ENCODE measurements around the gene ATRNL1.

Gene ATRNL1

DNA sequence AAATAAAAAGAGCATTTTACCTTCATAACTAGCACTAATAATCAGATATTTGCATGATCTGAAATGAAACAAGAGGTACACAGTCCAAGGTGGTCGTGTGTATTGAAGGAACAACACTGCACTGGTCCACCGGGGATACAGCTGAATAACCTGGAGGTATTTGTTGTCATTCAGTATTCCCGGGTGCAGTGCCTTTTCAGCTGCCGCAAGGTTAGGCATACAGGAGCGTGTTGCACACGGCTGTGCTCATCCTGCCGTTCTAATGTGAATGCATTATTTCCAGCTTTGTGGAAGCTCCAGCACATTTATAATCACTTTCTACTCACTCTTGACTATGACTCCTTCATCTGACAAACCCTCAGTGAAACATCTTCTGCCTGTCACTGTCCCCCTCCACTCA is 802.0 kb downstream of the ATRNL1 start:
- H3K27ac ChIP-seq (ENCODE audit: low read depth, low read length) = no peak overlapping the region
- no peak overlapping the region for H3K23ac ChIP-seq (ENCODE audit: low read length)
- no peak overlapping the region for H3K56ac ChIP-seq (ENCODE audit: low read length)
- DNase-seq = no peak
- H3K4me3 ChIP-seq (ENCODE audit: low read length) = no peak overlapping the region
- H3K4ac ChIP-seq (ENCODE audit: low read depth, low read length) = no peak overlapping the region
- H3K79me2 ChIP-seq (ENCODE audit: control insufficient read depth, insufficient read depth, low read length) = no peaks in the 10 kb centered on the region
- H2BK15ac ChIP-seq (replicated peaks; ENCODE audit: low read depth) = no peak overlapping the region
- H3K4me2 ChIP-seq (ENCODE audit: low read length) = no peak overlapping the region
- H4K8ac ChIP-seq (ENCODE audit: low read depth, low read length) = no peak overlapping the region
- H4K5ac ChIP-seq (ENCODE audit: low read length) = no peak overlapping the region
- no peaks in the 10 kb centered on the region for H3K27me3 ChIP-seq (ENCODE audit: insufficient read depth, low read length, poor library complexity)
- H2AK5ac ChIP-seq (ENCODE audit: low read length) = no peak overlapping the region
- H3K36me3 ChIP-seq (ENCODE audit: control insufficient read depth, insufficient read depth, low read length) = no peaks in the 10 kb centered on the region
- H3K4me1 ChIP-seq (ENCODE audit: control insufficient read depth, low read depth, low read length) = no peaks in the 10 kb centered on the region
- no peak overlapping the region for H3K9ac ChIP-seq (ENCODE audit: low read length)
- H3K79me1 ChIP-seq (ENCODE audit: low read length) = no peaks in the 10 kb centered on the region
- H2BK120ac ChIP-seq (ENCODE audit: low read depth, low read length) = no peak overlapping the region
- no peak overlapping the region for H2BK5ac ChIP-seq (ENCODE audit: low read length)
- no peak overlapping the region for H3K18ac ChIP-seq (ENCODE audit: low read length)
- no CpG with 5 or more reads among the region's 7 CpGs for WGBS (ENCODE audit: extremely low coverage, insufficient coverage, low lambda C conversion rate)

DNA sequence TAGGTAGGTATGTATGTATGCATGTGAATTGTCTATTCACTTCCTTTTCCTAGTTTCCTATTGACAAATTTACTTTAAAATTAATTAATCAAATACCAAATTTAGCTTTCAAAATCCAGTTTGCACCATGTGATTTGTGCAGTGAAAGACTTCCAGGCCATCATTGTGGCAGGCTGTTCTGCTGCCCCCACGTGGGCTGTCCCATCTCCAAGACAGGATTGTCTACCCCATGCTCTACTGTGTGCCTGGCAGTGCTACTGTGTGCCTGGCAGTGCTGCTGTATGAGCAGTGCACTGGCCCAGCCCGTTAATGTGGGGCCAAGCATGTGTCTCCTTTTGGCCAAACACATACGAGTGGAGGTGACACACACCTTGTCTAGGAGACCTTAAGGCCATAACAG is 805.1 kb downstream of the ATRNL1 start:
- DNase-seq = no peak
- Histone ChIP-seq H3K4me2 (ENCODE audit: low read length) (no peak overlapping the region), H3K56ac (ENCODE audit: low read length) (no peak overlapping the region), H3K4ac (ENCODE audit: low read depth, low read length) (no peak overlapping the region), H3K36me3 (ENCODE audit: control insufficient read depth, insufficient read depth, low read length) (no peaks in the 10 kb centered on the region), H3K4me1 (ENCODE audit: control insufficient read depth, low read depth, low read length) (no peaks in the 10 kb centered on the region), H3K4me3 (ENCODE audit: low read length) (no peak overlapping the region), H3K9ac (ENCODE audit: low read length) (no peak overlapping the region), H2BK15ac (replicated peaks; ENCODE audit: low read depth) (no peak overlapping the region), H3K79me1 (ENCODE audit: low read length) (no peaks in the 10 kb centered on the region), H2BK5ac (ENCODE audit: low read length) (no peak overlapping the region), H3K27me3 (ENCODE audit: insufficient read depth, low read length, poor library complexity) (no peaks in the 10 kb centered on the region), H3K27ac (ENCODE audit: low read depth, low read length) (no peak overlapping the region), H3K79me2 (ENCODE audit: control insufficient read depth, insufficient read depth, low read length) (no peaks in the 10 kb centered on the region), H3K18ac (ENCODE audit: low read length) (no peak overlapping the region), H4K5ac (ENCODE audit: low read length) (no peak overlapping the region), H2BK120ac (ENCODE audit: low read depth, low read length) (no peak overlapping the region), H3K23ac (ENCODE audit: low read length) (peak overlapping the region; percentile 52), H4K8ac (ENCODE audit: low read depth, low read length) (no peak overlapping the region), H2AK5ac (ENCODE audit: low read length) (no peak overlapping the region)
- WGBS (ENCODE audit: extremely low coverage, insufficient coverage, low lambda C conversion rate) = no CpG with 5 or more reads among the region's 3 CpGs

GRCh38 chr10:115902596-115902995 is 809.4 kb downstream of the ATRNL1 start:
- WGBS (ENCODE audit: extremely low coverage, insufficient coverage, low lambda C conversion rate) = no CpG with 5 or more reads among the region's 5 CpGs
- no peak overlapping the region for H3K4me2 ChIP-seq (ENCODE audit: low read length)
- H4K8ac ChIP-seq (ENCODE audit: low read depth, low read length) = no peak overlapping the region
- no peak overlapping the region for H3K4ac ChIP-seq (ENCODE audit: low read depth, low read length)
- H2BK5ac ChIP-seq (ENCODE audit: low read length) = no peak overlapping the region
- no peak overlapping the region for H3K27ac ChIP-seq (ENCODE audit: low read depth, low read length)
- H3K4me1 ChIP-seq (ENCODE audit: control insufficient read depth, low read depth, low read length) = no peaks in the 10 kb centered on the region
- peak overlapping the region; percentile 27 for H2BK15ac ChIP-seq (replicated peaks; ENCODE audit: low read depth)
- no peak overlapping the region for H3K18ac ChIP-seq (ENCODE audit: low read length)
- DNase-seq = no peak
- no peak overlapping the region for H2BK120ac ChIP-seq (ENCODE audit: low read depth, low read length)
- no peaks in the 10 kb centered on the region for H3K36me3 ChIP-seq (ENCODE audit: control insufficient read depth, insufficient read depth, low read length)
- H3K4me3 ChIP-seq (ENCODE audit: low read length) = no peak overlapping the region
- no peak overlapping the region for H3K9ac ChIP-seq (ENCODE audit: low read length)
- no peak overlapping the region for H4K5ac ChIP-seq (ENCODE audit: low read length)
- no peak overlapping the region for H3K23ac ChIP-seq (ENCODE audit: low read length)
- no peak overlapping the region for H2AK5ac ChIP-seq (ENCODE audit: low read length)
- H3K56ac ChIP-seq (ENCODE audit: low read length) = no peak overlapping the region
- H3K79me2 ChIP-seq (ENCODE audit: control insufficient read depth, insufficient read depth, low read length) = no peaks in the 10 kb centered on the region
- no peaks in the 10 kb centered on the region for H3K27me3 ChIP-seq (ENCODE audit: insufficient read depth, low read length, poor library complexity)
- no peaks in the 10 kb centered on the region for H3K79me1 ChIP-seq (ENCODE audit: low read length)

- DNase-seq = no peak
- Histone ChIP-seq H3K18ac (ENCODE audit: low read length) (no peak overlapping the region), H3K79me2 (ENCODE audit: control insufficient read depth, insufficient read depth, low read length) (no peaks in the 10 kb centered on the region), H4K8ac (ENCODE audit: low read depth, low read length) (no peak overlapping the region), H3K4me1 (ENCODE audit: control insufficient read depth, low read depth, low read length) (no peaks in the 10 kb centered on the region), H3K27me3 (ENCODE audit: insufficient read depth, low read length, poor library complexity) (no peaks in the 10 kb centered on the region), H3K23ac (ENCODE audit: low read length) (no peak overlapping the region), H4K5ac (ENCODE audit: low read length) (no peak overlapping the region), H2BK120ac (ENCODE audit: low read depth, low read length) (no peak overlapping the region), H3K79me1 (ENCODE audit: low read length) (no peaks in the 10 kb centered on the region), H3K4me2 (ENCODE audit: low read length) (no peak overlapping the region), H2BK5ac (ENCODE audit: low read length) (no peak overlapping the region), H3K36me3 (ENCODE audit: control insufficient read depth, insufficient read depth, low read length) (no peaks in the 10 kb centered on the region), H3K4me3 (ENCODE audit: low read length) (no peak overlapping the region), H3K56ac (ENCODE audit: low read length) (no peak overlapping the region), H3K27ac (ENCODE audit: low read depth, low read length) (no peak overlapping the region), H3K4ac (ENCODE audit: low read depth, low read length) (no peak overlapping the region), H3K9ac (ENCODE audit: low read length) (no peak overlapping the region), H2BK15ac (replicated peaks; ENCODE audit: low read depth) (no peak overlapping the region), H2AK5ac (ENCODE audit: low read length) (no peak overlapping the region)
- WGBS (ENCODE audit: extremely low coverage, insufficient coverage, low lambda C conversion rate) = no CpG with 5 or more reads among the region's 1 CpG
Measured at GRCh38 chr10:115903207-115903606, 810.0 kb downstream of the ATRNL1 start.

GRCh38 chr10:115903845-115904244 is 810.7 kb downstream of the ATRNL1 start:
- DNase-seq = peak; percentile 45

DNA sequence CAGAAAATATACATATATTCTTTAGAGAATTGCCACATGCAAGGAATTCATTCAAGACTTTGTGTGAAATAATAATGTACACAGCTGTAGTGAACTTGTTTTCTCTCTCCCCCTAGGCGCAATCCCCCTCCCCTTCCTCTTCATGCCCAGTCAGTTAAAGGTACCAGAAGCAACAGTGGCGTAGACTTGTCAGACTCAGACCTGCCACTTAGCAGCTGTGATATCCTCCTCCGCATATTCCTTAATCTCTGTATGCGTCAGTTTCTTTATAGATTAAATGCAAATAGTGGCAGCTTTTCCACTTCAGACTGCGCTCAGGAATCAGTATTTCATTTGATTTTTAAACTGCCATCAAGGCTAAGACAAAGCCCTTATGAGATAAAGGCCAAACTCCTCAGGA is 815.9 kb downstream of the ATRNL1 start:
- no peak overlapping the region for H4K5ac ChIP-seq (ENCODE audit: low read length)
- no CpG with 5 or more reads among the region's 5 CpGs for WGBS (ENCODE audit: extremely low coverage, insufficient coverage, low lambda C conversion rate)
- H3K4me2 ChIP-seq (ENCODE audit: low read length) = no peak overlapping the region
- no peak overlapping the region for H2BK120ac ChIP-seq (ENCODE audit: low read depth, low read length)
- H2BK5ac ChIP-seq (ENCODE audit: low read length) = no peak overlapping the region
- H3K27me3 ChIP-seq (ENCODE audit: insufficient read depth, low read length, poor library complexity) = no peaks in the 10 kb centered on the region
- no peak overlapping the region for H3K56ac ChIP-seq (ENCODE audit: low read length)
- H3K23ac ChIP-seq (ENCODE audit: low read length) = no peak overlapping the region
- H3K36me3 ChIP-seq (ENCODE audit: control insufficient read depth, insufficient read depth, low read length) = no peaks in the 10 kb centered on the region
- H3K27ac ChIP-seq (ENCODE audit: low read depth, low read length) = no peak overlapping the region
- no peaks in the 10 kb centered on the region for H3K79me1 ChIP-seq (ENCODE audit: low read length)
- H4K8ac ChIP-seq (ENCODE audit: low read depth, low read length) = no peak overlapping the region
- H3K4ac ChIP-seq (ENCODE audit: low read depth, low read length) = no peak overlapping the region
- peak; percentile 67 for DNase-seq
- no peak overlapping the region for H3K4me3 ChIP-seq (ENCODE audit: low read length)
- H3K79me2 ChIP-seq (ENCODE audit: control insufficient read depth, insufficient read depth, low read length) = no peaks in the 10 kb centered on the region
- H3K18ac ChIP-seq (ENCODE audit: low read length) = no peak overlapping the region
- H2BK15ac ChIP-seq (replicated peaks; ENCODE audit: low read depth) = no peak overlapping the region
- H2AK5ac ChIP-seq (ENCODE audit: low read length) = no peak overlapping the region
- H3K9ac ChIP-seq (ENCODE audit: low read length) = no peak overlapping the region
- H3K4me1 ChIP-seq (ENCODE audit: control insufficient read depth, low read depth, low read length) = no peaks in the 10 kb centered on the region

More at GRCh38 chr10:115903845-115904244, 810.7 kb downstream of the ATRNL1 start:
- Histone ChIP-seq H3K18ac (ENCODE audit: low read length) (no peak overlapping the region), H3K79me1 (ENCODE audit: low read length) (no peaks in the 10 kb centered on the region), H3K36me3 (ENCODE audit: control insufficient read depth, insufficient read depth, low read length) (no peaks in the 10 kb centered on the region), H3K27me3 (ENCODE audit: insufficient read depth, low read length, poor library complexity) (no peaks in the 10 kb centered on the region), H3K79me2 (ENCODE audit: control insufficient read depth, insufficient read depth, low read length) (no peaks in the 10 kb centered on the region), H3K4me3 (ENCODE audit: low read length) (no peak overlapping the region), H2BK5ac (ENCODE audit: low read length) (no peak overlapping the region), H3K4ac (ENCODE audit: low read depth, low read length) (no peak overlapping the region), H3K4me1 (ENCODE audit: control insufficient read depth, low read depth, low read length) (no peaks in the 10 kb centered on the region), H2BK120ac (ENCODE audit: low read depth, low read length) (no peak overlapping the region), H2AK5ac (ENCODE audit: low read length) (no peak overlapping the region), H3K23ac (ENCODE audit: low read length) (no peak overlapping the region), H3K56ac (ENCODE audit: low read length) (peak overlapping the region; percentile 30), H3K27ac (ENCODE audit: low read depth, low read length) (no peak overlapping the region), H2BK15ac (replicated peaks; ENCODE audit: low read depth) (no peak overlapping the region), H3K4me2 (ENCODE audit: low read length) (no peak overlapping the region), H4K8ac (ENCODE audit: low read depth, low read length) (no peak overlapping the region), H4K5ac (ENCODE audit: low read length) (no peak overlapping the region), H3K9ac (ENCODE audit: low read length) (no peak overlapping the region)
- no CpG with 5 or more reads among the region's 3 CpGs for WGBS (ENCODE audit: extremely low coverage, insufficient coverage, low lambda C conversion rate)

All from mesendoderm (in vitro differentiated cells).